ENCODE results near the gene MBNL1. TPM values are rescaled to one million over a fixed set of nuclear protein-coding genes. Genes with fewer than 3 reads are reported as not detected.

The MBNL1 gene
- total RNA-seq, 2 donors from 2014 or later, result 199 to 327 TPM

DNA sequence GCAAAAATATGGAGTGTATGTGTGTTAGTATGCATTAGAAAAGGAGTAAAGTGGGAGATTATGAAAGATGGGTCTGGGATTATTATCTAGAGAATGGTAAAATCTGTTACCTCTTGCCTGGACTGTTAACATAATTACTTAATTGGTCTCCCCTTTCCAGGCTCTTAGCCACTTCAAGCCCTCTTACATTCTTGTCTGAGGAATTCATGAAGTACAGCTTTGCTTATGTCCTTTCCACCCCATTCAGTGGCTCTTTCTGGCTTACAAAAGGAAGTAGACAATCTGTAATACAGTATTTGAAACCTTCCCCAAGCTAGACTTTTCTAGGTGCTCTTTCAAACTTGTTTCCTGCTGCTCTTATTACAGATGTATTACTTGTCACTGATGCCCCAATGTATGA, 129.8 kb downstream of the MBNL1 start:
- Histone ChIP-seq H3K9me3 (no peaks in the 10 kb centered on the region), H3K4me3 (no peak overlapping the region), H3K36me3 (no peaks in the 10 kb centered on the region), H3K4me1 (peaks cover 0 to 93% of the 10 kb centered on the region in 2 donors), H3K27me3 (no peaks in the 10 kb centered on the region), H3K27ac (peak overlapping the region; percentile 17 to 91)
- DNase-seq (ENCODE audit: low spot score), result no peak
- TF ChIP-seq, protein P1, sequence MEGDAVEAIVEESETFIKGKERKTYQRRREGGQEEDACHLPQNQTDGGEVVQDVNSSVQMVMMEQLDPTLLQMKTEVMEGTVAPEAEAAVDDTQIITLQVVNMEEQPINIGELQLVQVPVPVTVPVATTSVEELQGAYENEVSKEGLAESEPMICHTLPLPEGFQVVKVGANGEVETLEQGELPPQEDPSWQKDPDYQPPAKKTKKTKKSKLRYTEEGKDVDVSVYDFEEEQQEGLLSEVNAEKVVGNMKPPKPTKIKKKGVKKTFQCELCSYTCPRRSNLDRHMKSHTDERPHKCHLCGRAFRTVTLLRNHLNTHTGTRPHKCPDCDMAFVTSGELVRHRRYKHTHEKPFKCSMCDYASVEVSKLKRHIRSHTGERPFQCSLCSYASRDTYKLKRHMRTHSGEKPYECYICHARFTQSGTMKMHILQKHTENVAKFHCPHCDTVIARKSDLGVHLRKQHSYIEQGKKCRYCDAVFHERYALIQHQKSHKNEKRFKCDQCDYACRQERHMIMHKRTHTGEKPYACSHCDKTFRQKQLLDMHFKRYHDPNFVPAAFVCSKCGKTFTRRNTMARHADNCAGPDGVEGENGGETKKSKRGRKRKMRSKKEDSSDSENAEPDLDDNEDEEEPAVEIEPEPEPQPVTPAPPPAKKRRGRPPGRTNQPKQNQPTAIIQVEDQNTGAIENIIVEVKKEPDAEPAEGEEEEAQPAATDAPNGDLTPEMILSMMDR (IDR thresholded peaks at IDR 0.05), result no peak

DNA sequence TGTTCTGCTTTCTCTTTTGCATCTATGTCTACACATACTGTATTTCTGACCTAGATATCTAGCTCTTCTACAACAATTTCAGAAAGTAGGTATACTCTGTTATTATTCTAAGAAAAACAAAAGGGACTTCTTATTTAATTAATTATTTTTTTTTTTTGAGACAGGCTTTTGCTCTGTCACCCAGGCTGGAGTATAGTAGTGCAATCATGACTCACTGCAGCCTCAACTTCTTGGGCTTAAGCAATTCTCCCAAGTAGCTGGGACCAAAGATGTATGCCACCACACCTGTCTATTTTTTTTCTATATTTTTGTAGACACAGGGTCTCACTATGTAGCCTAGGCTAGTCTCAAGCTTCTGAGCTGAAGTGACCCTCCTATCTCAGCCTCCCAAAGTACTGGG, 130.6 kb downstream of the MBNL1 start:
- DNase-seq (ENCODE audit: low spot score), result no peak
- no peaks in the 10 kb centered on the region for H3K9me3 ChIP-seq
- H3K4me1 ChIP-seq, result peaks cover 0 to 93% of the 10 kb centered on the region in 2 donors
- TF ChIP-seq, protein P1 (IDR thresholded peaks at IDR 0.05), result no peak
- H3K36me3 ChIP-seq, result no peaks in the 10 kb centered on the region
- peak overlapping the region; percentile 84 to 91 for H3K27ac ChIP-seq
- H3K4me3 ChIP-seq, result no peak overlapping the region
- no peaks in the 10 kb centered on the region for H3K27me3 ChIP-seq

DNA sequence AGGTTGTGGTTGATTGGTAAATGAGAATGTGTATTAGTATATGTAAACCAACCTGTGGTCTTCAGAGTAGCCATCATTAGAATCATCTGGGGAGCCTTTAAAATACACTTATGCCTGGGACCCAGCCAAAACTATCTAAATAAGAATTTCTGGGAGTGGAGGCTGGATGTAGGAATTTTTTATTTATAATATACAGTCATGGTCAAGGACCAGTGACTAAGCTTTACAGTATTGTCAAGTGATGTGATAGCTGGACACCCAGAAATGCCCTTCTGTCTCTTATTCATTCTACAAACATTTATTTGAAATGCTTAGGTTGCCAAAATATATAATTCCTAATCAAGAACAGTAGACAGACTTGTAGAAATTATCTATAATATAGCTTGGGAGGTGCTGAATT, 132.2 kb downstream of the MBNL1 start:
- peaks cover 0 to 97% of the 10 kb centered on the region in 2 donors for H3K4me1 ChIP-seq
- H3K36me3 ChIP-seq, result no peaks in the 10 kb centered on the region
- no peaks in the 10 kb centered on the region for H3K9me3 ChIP-seq
- peak overlapping the region; percentile 84 to 91 for H3K27ac ChIP-seq
- no peak overlapping the region for H3K4me3 ChIP-seq
- DNase-seq (ENCODE audit: low spot score), result no peak
- TF ChIP-seq, protein P1 (IDR thresholded peaks at IDR 0.05), result no peak
- no peaks in the 10 kb centered on the region for H3K27me3 ChIP-seq

DNA sequence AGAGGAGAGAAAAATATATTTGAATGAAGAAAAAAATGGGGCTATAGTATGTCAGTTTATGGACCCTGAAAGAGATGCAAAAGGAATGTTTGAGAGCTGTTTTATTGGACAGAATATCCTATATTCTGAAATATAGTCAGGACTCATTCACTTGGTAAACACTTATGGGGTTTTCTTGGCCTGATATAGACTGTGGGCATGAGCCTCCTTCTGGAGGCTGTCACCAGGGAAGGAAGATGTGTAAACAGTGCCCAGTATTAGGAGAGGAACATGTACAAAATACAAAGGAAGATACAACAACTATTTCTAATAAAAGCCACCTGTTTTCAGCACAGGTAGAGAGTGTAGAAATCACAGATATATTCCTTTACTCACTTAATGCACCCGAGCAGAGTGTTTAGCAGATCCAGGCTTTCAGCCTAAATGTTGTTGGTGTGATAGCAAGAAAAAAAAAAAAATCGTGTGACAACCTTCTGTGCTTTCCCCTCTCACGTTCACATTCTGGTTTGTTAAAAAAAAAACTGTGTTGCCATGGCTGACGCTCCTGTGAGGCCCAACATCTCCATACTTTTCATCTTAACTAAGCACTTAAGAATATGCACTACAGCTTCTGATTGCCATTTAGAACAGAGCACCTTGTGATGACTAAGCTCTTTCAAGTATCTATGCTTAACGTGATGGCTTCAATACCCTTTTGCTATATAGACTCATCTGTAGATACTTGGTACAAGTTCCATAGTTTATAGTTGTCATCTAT, 134.1 kb downstream of the MBNL1 start:
- Histone ChIP-seq H3K27ac (peak overlapping the region; percentile 84 to 91), H3K4me3 (no peak overlapping the region), H3K9me3 (no peaks in the 10 kb centered on the region), H3K4me1 (peaks cover 0 to 88% of the 10 kb centered on the region in 2 donors), H3K36me3 (no peaks in the 10 kb centered on the region), H3K27me3 (no peaks in the 10 kb centered on the region)
- TF ChIP-seq, protein P1 (IDR thresholded peaks at IDR 0.05), result no peak
- DNase-seq (ENCODE audit: low spot score), result no peak

- H3K4me3 ChIP-seq, result no peak overlapping the region
- DNase-seq (ENCODE audit: low spot score), result peak; percentile 93
- TF ChIP-seq, protein P1 (IDR thresholded peaks at IDR 0.05), result no peak
- no peaks in the 10 kb centered on the region for H3K36me3 ChIP-seq
- peaks cover 0 to 82% of the 10 kb centered on the region in 2 donors for H3K4me1 ChIP-seq
- peak overlapping the region; percentile 84 to 91 for H3K27ac ChIP-seq
- H3K27me3 ChIP-seq, result no peaks in the 10 kb centered on the region
- H3K9me3 ChIP-seq, result no peaks in the 10 kb centered on the region
Measured at GRCh38 chr3:152403632-152404066, 134.9 kb downstream of the MBNL1 start.

Measured in right atrium auricular region (tissue), 2 donors.